Measurements from ENCODE around the gene ZRANB3.
"Not testable (repeated sequence)": the region's sequence is repeated elsewhere in the genome, so short reads cannot be mapped to it uniquely, and the experiment has no call there.

Gene ZRANB3

GRCh38 chr2:135453027-135453426 is 78.0 kb downstream of the ZRANB3 start:
- not testable (repeated sequence) for H3K36me3 ChIP-seq (ENCODE audit: control insufficient read depth in 2 of 2, insufficient read depth in 2 of 2, low read length in 2 of 2); H3K9me3 ChIP-seq (ENCODE audit: control insufficient read depth in 2 of 2, low read length in 2 of 2); H3K4me3 ChIP-seq (ENCODE audit: low read length in 2 of 2); H3K27me3 ChIP-seq (ENCODE audit: control insufficient read depth in 2 of 2, insufficient read depth in 2 of 2, low read length in 2 of 2); H3K27ac ChIP-seq (ENCODE audit: low read depth in 2 of 2, low read length in 2 of 2); H3K9ac ChIP-seq (ENCODE audit: low read depth in 1 of 2, low read length in 2 of 2); H3K4me1 ChIP-seq (ENCODE audit: control insufficient read depth in 2 of 2, insufficient read depth in 2 of 2, low read length in 2 of 2)

DNA sequence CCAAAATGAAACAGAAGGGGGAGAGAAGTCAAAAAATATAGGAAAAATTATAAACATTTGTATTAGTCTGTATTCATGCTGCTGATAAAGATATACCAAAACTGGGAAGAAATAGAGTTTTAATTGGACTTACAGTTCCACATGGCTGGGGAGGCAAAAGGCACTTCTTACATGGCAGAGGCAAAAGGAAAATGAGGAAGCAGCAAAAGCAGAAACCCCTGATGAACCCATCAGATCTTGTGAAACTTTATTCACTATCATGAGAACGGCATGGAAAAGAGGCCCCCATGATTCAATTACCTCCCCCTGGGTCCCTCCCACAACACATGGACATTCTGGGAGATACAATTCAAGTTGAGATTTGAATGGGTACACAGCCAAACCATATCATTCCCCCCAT is 79.1 kb downstream of the ZRANB3 start:
- H3K27ac ChIP-seq (ENCODE audit: low read depth in 2 of 2, low read length in 2 of 2): no peak overlapping the region
- no peak overlapping the region for H3K4me3 ChIP-seq (ENCODE audit: low read length in 2 of 2)
- H3K36me3 ChIP-seq (ENCODE audit: control insufficient read depth in 2 of 2, insufficient read depth in 2 of 2, low read length in 2 of 2): no peaks in the 10 kb centered on the region
- no peaks in the 10 kb centered on the region for H3K4me1 ChIP-seq (ENCODE audit: control insufficient read depth in 2 of 2, insufficient read depth in 2 of 2, low read length in 2 of 2)
- H3K9me3 ChIP-seq (ENCODE audit: control insufficient read depth in 2 of 2, low read length in 2 of 2): no peaks in the 10 kb centered on the region
- H3K9ac ChIP-seq (ENCODE audit: low read depth in 1 of 2, low read length in 2 of 2): no peak overlapping the region
- H3K27me3 ChIP-seq (ENCODE audit: control insufficient read depth in 2 of 2, insufficient read depth in 2 of 2, low read length in 2 of 2): no peaks in the 10 kb centered on the region

DNA sequence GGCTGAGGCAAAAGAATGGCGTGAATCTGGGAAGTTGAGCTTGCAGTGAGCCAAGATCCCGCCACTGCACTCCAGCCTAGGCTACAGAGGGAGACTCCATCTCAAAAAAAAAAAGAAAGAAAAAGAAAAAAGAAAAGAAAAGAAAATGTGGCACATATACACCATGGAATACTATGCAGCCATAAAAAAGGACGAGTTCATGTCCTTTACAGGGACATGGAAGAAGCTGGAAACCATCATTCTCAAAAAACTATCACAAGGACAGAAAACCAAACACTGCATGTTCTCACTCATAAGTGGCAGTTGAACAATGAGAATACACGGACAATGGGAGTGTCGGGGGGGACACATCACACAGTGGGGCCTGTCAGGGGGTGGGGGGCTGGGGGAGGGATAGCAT is 88.0 kb downstream of the ZRANB3 start:
- not testable (repeated sequence) for H3K4me1 ChIP-seq (ENCODE audit: control insufficient read depth in 2 of 2, insufficient read depth in 2 of 2, low read length in 2 of 2); H3K9ac ChIP-seq (ENCODE audit: low read depth in 1 of 2, low read length in 2 of 2); H3K27ac ChIP-seq (ENCODE audit: low read depth in 2 of 2, low read length in 2 of 2); H3K27me3 ChIP-seq (ENCODE audit: control insufficient read depth in 2 of 2, insufficient read depth in 2 of 2, low read length in 2 of 2); H3K9me3 ChIP-seq (ENCODE audit: control insufficient read depth in 2 of 2, low read length in 2 of 2); H3K4me3 ChIP-seq (ENCODE audit: low read length in 2 of 2); H3K36me3 ChIP-seq (ENCODE audit: control insufficient read depth in 2 of 2, insufficient read depth in 2 of 2, low read length in 2 of 2)

GRCh38 chr2:135435155-135435554 is 95.9 kb downstream of the ZRANB3 start:
- not testable (repeated sequence) for H3K4me3 ChIP-seq (ENCODE audit: low read length in 2 of 2)

GRCh38 chr2:135424849-135425248 is 106.2 kb downstream of the ZRANB3 start:
- Histone ChIP-seq H3K9ac (ENCODE audit: low read depth in 1 of 2, low read length in 2 of 2) (no peak overlapping the region), H3K4me3 (ENCODE audit: low read length in 2 of 2) (no peak overlapping the region), H3K9me3 (ENCODE audit: control insufficient read depth in 2 of 2, low read length in 2 of 2) (no peaks in the 10 kb centered on the region), H3K36me3 (ENCODE audit: control insufficient read depth in 2 of 2, insufficient read depth in 2 of 2, low read length in 2 of 2) (no peaks in the 10 kb centered on the region), H3K27ac (ENCODE audit: low read depth in 2 of 2, low read length in 2 of 2) (no peak overlapping the region), H3K27me3 (ENCODE audit: control insufficient read depth in 2 of 2, insufficient read depth in 2 of 2, low read length in 2 of 2) (no peaks in the 10 kb centered on the region), H3K4me1 (ENCODE audit: control insufficient read depth in 2 of 2, insufficient read depth in 2 of 2, low read length in 2 of 2) (no peaks in the 10 kb centered on the region)

More at GRCh38 chr2:135435155-135435554, 95.9 kb downstream of the ZRANB3 start:
- H3K9ac ChIP-seq (ENCODE audit: low read depth in 1 of 2, low read length in 2 of 2); H3K4me1 ChIP-seq (ENCODE audit: control insufficient read depth in 2 of 2, insufficient read depth in 2 of 2, low read length in 2 of 2); H3K27ac ChIP-seq (ENCODE audit: low read depth in 2 of 2, low read length in 2 of 2); H3K9me3 ChIP-seq (ENCODE audit: control insufficient read depth in 2 of 2, low read length in 2 of 2); H3K27me3 ChIP-seq (ENCODE audit: control insufficient read depth in 2 of 2, insufficient read depth in 2 of 2, low read length in 2 of 2); H3K36me3 ChIP-seq (ENCODE audit: control insufficient read depth in 2 of 2, insufficient read depth in 2 of 2, low read length in 2 of 2): not testable (repeated sequence)

DNA sequence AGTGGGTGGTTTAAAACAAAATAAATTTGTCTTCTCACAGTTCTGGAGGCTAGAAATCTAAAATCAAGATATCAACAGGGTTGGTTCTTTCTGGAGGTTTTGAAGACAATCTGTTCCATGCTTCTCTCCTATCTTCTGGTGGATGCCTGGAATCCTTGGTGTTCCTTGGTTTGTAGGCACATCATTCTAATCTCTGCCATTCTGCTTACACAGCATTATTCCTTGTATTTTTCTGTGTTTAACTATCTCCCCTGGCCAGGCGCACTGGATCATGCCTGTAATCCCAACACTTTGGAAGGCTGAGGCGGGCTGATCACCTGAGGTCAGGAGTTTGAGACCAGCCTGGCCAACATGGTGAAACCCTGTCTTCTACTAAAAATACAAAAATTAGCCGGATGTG is 108.1 kb downstream of the ZRANB3 start:
- Histone ChIP-seq H3K4me1 (ENCODE audit: control insufficient read depth in 2 of 2, insufficient read depth in 2 of 2, low read length in 2 of 2) (no peaks in the 10 kb centered on the region), H3K9ac (ENCODE audit: low read depth in 1 of 2, low read length in 2 of 2) (no peak overlapping the region), H3K9me3 (ENCODE audit: control insufficient read depth in 2 of 2, low read length in 2 of 2) (no peaks in the 10 kb centered on the region), H3K4me3 (ENCODE audit: low read length in 2 of 2) (no peak overlapping the region), H3K27ac (ENCODE audit: low read depth in 2 of 2, low read length in 2 of 2) (no peak overlapping the region), H3K27me3 (ENCODE audit: control insufficient read depth in 2 of 2, insufficient read depth in 2 of 2, low read length in 2 of 2) (no peaks in the 10 kb centered on the region), H3K36me3 (ENCODE audit: control insufficient read depth in 2 of 2, insufficient read depth in 2 of 2, low read length in 2 of 2) (no peaks in the 10 kb centered on the region)

- H3K9me3 ChIP-seq (ENCODE audit: control insufficient read depth in 2 of 2, low read length in 2 of 2): no peaks in the 10 kb centered on the region
- H3K4me1 ChIP-seq (ENCODE audit: control insufficient read depth in 2 of 2, insufficient read depth in 2 of 2, low read length in 2 of 2): no peaks in the 10 kb centered on the region
- H3K9ac ChIP-seq (ENCODE audit: low read depth in 1 of 2, low read length in 2 of 2): no peak overlapping the region
- no peak overlapping the region for H3K27ac ChIP-seq (ENCODE audit: low read depth in 2 of 2, low read length in 2 of 2)
- H3K36me3 ChIP-seq (ENCODE audit: control insufficient read depth in 2 of 2, insufficient read depth in 2 of 2, low read length in 2 of 2): no peaks in the 10 kb centered on the region
- no peak overlapping the region for H3K4me3 ChIP-seq (ENCODE audit: low read length in 2 of 2)
- no peaks in the 10 kb centered on the region for H3K27me3 ChIP-seq (ENCODE audit: control insufficient read depth in 2 of 2, insufficient read depth in 2 of 2, low read length in 2 of 2)
Observed at GRCh38 chr2:135411646-135412045, 119.4 kb downstream of the ZRANB3 start.

GRCh38 chr2:135409436-135409835 is 121.6 kb downstream of the ZRANB3 start:
- H3K27me3 ChIP-seq (ENCODE audit: control insufficient read depth in 2 of 2, insufficient read depth in 2 of 2, low read length in 2 of 2): no peaks in the 10 kb centered on the region
- H3K9me3 ChIP-seq (ENCODE audit: control insufficient read depth in 2 of 2, low read length in 2 of 2): no peaks in the 10 kb centered on the region
- H3K27ac ChIP-seq (ENCODE audit: low read depth in 2 of 2, low read length in 2 of 2): no peak overlapping the region
- no peak overlapping the region for H3K4me3 ChIP-seq (ENCODE audit: low read length in 2 of 2)
- no peaks in the 10 kb centered on the region for H3K4me1 ChIP-seq (ENCODE audit: control insufficient read depth in 2 of 2, insufficient read depth in 2 of 2, low read length in 2 of 2)
- no peaks in the 10 kb centered on the region for H3K36me3 ChIP-seq (ENCODE audit: control insufficient read depth in 2 of 2, insufficient read depth in 2 of 2, low read length in 2 of 2)
- no peak overlapping the region for H3K9ac ChIP-seq (ENCODE audit: low read depth in 1 of 2, low read length in 2 of 2)

GRCh38 chr2:135396259-135396658 is 134.8 kb downstream of the ZRANB3 start:
- not testable (repeated sequence) for H3K36me3 ChIP-seq (ENCODE audit: control insufficient read depth in 2 of 2, insufficient read depth in 2 of 2, low read length in 2 of 2); H3K4me3 ChIP-seq (ENCODE audit: low read length in 2 of 2); H3K27ac ChIP-seq (ENCODE audit: low read depth in 2 of 2, low read length in 2 of 2); H3K4me1 ChIP-seq (ENCODE audit: control insufficient read depth in 2 of 2, insufficient read depth in 2 of 2, low read length in 2 of 2); H3K9ac ChIP-seq (ENCODE audit: low read depth in 1 of 2, low read length in 2 of 2); H3K27me3 ChIP-seq (ENCODE audit: control insufficient read depth in 2 of 2, insufficient read depth in 2 of 2, low read length in 2 of 2); H3K9me3 ChIP-seq (ENCODE audit: control insufficient read depth in 2 of 2, low read length in 2 of 2)

DNA sequence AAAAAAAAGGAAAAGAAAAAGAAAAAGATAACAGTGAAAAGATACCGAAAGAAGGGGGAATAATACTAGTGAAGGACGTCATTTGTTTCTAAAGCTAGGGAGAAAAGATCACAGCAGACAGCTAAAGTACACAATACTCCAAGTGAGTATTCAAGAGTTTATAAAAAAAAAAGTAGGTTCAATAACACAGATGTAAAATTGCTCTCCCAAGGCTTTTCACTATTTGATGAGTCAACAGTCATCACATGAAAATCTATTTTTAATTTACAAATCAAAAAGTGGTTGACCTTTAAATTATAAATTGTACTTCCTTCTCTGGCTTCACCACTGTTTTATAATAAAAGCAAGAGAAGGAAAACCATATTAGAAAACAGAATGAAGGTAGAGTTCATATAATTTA is 144.0 kb downstream of the ZRANB3 start:
- Histone ChIP-seq H3K27ac (ENCODE audit: low read depth in 2 of 2, low read length in 2 of 2) (no peak overlapping the region), H3K4me1 (ENCODE audit: control insufficient read depth in 2 of 2, insufficient read depth in 2 of 2, low read length in 2 of 2) (no peaks in the 10 kb centered on the region), H3K4me3 (ENCODE audit: low read length in 2 of 2) (no peak overlapping the region), H3K36me3 (ENCODE audit: control insufficient read depth in 2 of 2, insufficient read depth in 2 of 2, low read length in 2 of 2) (no peaks in the 10 kb centered on the region), H3K9ac (ENCODE audit: low read depth in 1 of 2, low read length in 2 of 2) (no peak overlapping the region), H3K27me3 (ENCODE audit: control insufficient read depth in 2 of 2, insufficient read depth in 2 of 2, low read length in 2 of 2) (no peaks in the 10 kb centered on the region), H3K9me3 (ENCODE audit: control insufficient read depth in 2 of 2, low read length in 2 of 2) (no peaks in the 10 kb centered on the region)

GRCh38 chr2:135378591-135378990 is 152.4 kb downstream of the ZRANB3 start:
- Histone ChIP-seq H3K36me3 (ENCODE audit: control insufficient read depth in 2 of 2, insufficient read depth in 2 of 2, low read length in 2 of 2) (no peaks in the 10 kb centered on the region), H3K27ac (ENCODE audit: low read depth in 2 of 2, low read length in 2 of 2) (no peak overlapping the region), H3K9ac (ENCODE audit: low read depth in 1 of 2, low read length in 2 of 2) (no peak overlapping the region), H3K27me3 (ENCODE audit: control insufficient read depth in 2 of 2, insufficient read depth in 2 of 2, low read length in 2 of 2) (no peaks in the 10 kb centered on the region), H3K4me3 (ENCODE audit: low read length in 2 of 2) (no peak overlapping the region), H3K9me3 (ENCODE audit: control insufficient read depth in 2 of 2, low read length in 2 of 2) (peaks cover 0 to 5% of the 10 kb centered on the region in 2 donors), H3K4me1 (ENCODE audit: control insufficient read depth in 2 of 2, insufficient read depth in 2 of 2, low read length in 2 of 2) (no peaks in the 10 kb centered on the region)
